ENCODE measurements around the gene FAM131A. TPM values are rescaled to one million over a fixed set of nuclear protein-coding genes. Genes with fewer than 3 reads are reported as not detected.

The FAM131A gene
- total and polyA plus RNA-seq, 2 donors (not counting 1 experiment from before 2014, with no cell fraction given): 11.7 to 13.4 TPM

DNA sequence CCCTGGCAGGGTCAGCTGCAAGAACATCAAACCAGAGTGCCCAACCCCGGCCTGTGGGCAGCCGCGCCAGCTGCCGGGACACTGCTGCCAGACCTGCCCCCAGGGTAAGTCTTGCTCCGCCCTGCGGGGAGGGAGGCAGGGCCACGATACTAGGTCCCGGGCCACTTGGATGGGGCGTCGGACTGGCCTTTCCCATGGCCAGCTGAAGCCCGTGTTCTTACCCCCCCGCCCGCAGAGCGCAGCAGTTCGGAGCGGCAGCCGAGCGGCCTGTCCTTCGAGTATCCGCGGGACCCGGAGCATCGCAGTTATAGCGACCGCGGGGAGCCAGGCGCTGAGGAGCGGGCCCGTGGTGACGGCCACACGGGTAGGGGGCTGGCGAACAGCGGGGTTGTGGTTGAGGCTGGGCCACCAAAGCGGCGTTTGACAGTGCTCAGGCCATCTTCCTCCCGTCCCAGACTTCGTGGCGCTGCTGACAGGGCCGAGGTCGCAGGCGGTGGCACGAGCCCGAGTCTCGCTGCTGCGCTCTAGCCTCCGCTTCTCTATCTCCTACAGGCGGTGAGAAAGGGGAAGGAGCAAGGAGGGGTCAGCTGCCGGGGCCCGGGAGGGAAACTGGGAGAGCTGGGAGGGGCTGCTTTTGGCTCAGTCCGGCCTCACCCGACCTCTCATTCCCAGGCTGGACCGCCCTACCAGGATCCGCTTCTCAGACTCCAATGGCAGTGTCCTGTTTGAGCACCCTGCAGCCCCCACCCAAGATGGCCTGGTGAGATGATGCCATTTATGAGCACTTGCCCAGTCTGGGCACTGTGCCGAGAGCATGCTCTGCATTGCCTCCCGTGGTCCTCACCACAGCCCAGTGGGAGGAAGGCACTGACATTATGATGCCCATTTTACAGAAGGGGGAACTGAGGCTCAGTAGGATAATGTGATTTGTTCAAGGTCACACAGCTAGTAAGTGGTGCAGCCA is 44.1 kb downstream of the FAM131A start:
- Histone ChIP-seq H3K27ac (ENCODE audit: low read length in 2 of 2) (no peak overlapping the region), H3K4me1 (ENCODE audit: control insufficient read depth in 2 of 2, insufficient read depth in 2 of 2, low read length in 2 of 2) (peaks cover 13 to 15% of the 10 kb centered on the region in 2 donors), H3K9me3 (ENCODE audit: control extremely low read depth in 1 of 3, control insufficient read depth in 2 of 3, insufficient read depth in 1 of 3, low read length in 2 of 3) (peaks cover 0 to 5% (median 0%) of the 10 kb centered on the region in 3 donors), H3K79me2 (ENCODE audit: control insufficient read depth, insufficient read depth, low read length) (no peaks in the 10 kb centered on the region), H2AFZ (ENCODE audit: insufficient read depth, low read depth, low read length, poor library complexity, severe bottlenecking) (peak overlapping the region; percentile 69), H3K36me3 (replicated peaks in 1 of 2; ENCODE audit: control extremely low read depth in 1 of 2, control insufficient read depth in 1 of 2, extremely low read depth in 1 of 2, insufficient read depth in 2 of 2, low read length in 1 of 2) (no peaks in the 10 kb centered on the region), H3K4me3 (ENCODE audit: control extremely low read depth in 1 of 5, extremely low read depth in 1 of 5, insufficient read depth in 1 of 5, low read depth in 2 of 5, low read length in 4 of 5) (peak overlapping the region in 3 of 5 experiments; percentile 27 to 48 (median 39)), H4K20me1 (ENCODE audit: control insufficient read depth, insufficient read depth, low read length, poor library complexity, severe bottlenecking) (no peaks in the 10 kb centered on the region), H3K27me3 (replicated peaks in 1 of 4; ENCODE audit: control extremely low read depth in 1 of 4, control insufficient read depth in 3 of 4, insufficient read depth in 4 of 4, low read length in 3 of 4) (peaks cover 0 to 67% (median 25%) of the 10 kb centered on the region in 4 experiments), H3K4me2 (replicated peaks; ENCODE audit: low read depth, low read length, poor library complexity, severe bottlenecking) (peak overlapping the region; percentile 76), H3K9ac (ENCODE audit: low read length) (peak overlapping the region; percentile 60)
- intact Hi-C loops (cut with micrococcal nuclease): no loop called here
- peaks cover 63% of the 10 kb centered on the region for H3K27me3 Mint-ChIP-seq
- TF ChIP-seq, protein P1, sequence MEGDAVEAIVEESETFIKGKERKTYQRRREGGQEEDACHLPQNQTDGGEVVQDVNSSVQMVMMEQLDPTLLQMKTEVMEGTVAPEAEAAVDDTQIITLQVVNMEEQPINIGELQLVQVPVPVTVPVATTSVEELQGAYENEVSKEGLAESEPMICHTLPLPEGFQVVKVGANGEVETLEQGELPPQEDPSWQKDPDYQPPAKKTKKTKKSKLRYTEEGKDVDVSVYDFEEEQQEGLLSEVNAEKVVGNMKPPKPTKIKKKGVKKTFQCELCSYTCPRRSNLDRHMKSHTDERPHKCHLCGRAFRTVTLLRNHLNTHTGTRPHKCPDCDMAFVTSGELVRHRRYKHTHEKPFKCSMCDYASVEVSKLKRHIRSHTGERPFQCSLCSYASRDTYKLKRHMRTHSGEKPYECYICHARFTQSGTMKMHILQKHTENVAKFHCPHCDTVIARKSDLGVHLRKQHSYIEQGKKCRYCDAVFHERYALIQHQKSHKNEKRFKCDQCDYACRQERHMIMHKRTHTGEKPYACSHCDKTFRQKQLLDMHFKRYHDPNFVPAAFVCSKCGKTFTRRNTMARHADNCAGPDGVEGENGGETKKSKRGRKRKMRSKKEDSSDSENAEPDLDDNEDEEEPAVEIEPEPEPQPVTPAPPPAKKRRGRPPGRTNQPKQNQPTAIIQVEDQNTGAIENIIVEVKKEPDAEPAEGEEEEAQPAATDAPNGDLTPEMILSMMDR (IDR thresholded peaks at IDR 0.05): no peak
- peak; percentile 87 for TF ChIP-seq EZH2 (IDR thresholded peaks at IDR 0.05; ENCODE audit: borderline replicate concordance, insufficient read depth, low read depth, low read length, poor library complexity, severe bottlenecking)
- ChIA-PET CTCF (interaction anchor here (1.0 to 1.6 kb wide), 2 partner anchors 10 to 37 kb away, joined by 3 to 5 read pairs; no protein-coding TSS in a partner anchor), POLR2A (no interaction called here)
- peaks cover 18% of the 10 kb centered on the region for H3K4me1 Mint-ChIP-seq
- WGBS (ENCODE audit: insufficient coverage): 9% methylated on average over 49 of the region's 55 CpGs
- no peak overlapping the region for H3K27ac Mint-ChIP-seq
- no peaks in the 10 kb centered on the region for H3K9me3 Mint-ChIP-seq (ENCODE audit: insufficient read depth)
- DNase-seq (peak; percentile 51), ATAC-seq (ENCODE audit: low read depth) (peak; percentile 8)
- peak overlapping the region; percentile 79 for H3K4me3 Mint-ChIP-seq
